Ovary (tissue), 3 donors: ENCODE measurements around the gene ZNF213.

Experiments
- CTCF ChIP-seq, 3 donors: fragments of 450-650 bp in 2 of 3; fragments of 200-600 bp in 1 of 3; IDR thresholded peaks; one replicate each; pipeline versions ENCODE4 v1.5.1 to v1.8.0; 2016 to 2022; ENCODE audit warnings: antibody characterized with exemption in 3 of 3, mild to moderate bottlenecking in 1 of 3
- EP300 ChIP-seq: sonication (generic); formaldehyde crosslinking; IDR thresholded peaks from one replicate; pipeline ENCODE4 v1.6.1; 2017; ENCODE audit warnings: antibody characterized with exemption
- POLR2A ChIP-seq: fragments of 450-650 bp; IDR thresholded peaks from one replicate; pipeline ENCODE4 v1.6.1; 2017; ENCODE audit warnings: antibody characterized with exemption, mild to moderate bottlenecking, moderate library complexity
- donor health status: DM: no; HTN: no; CAD: no.

DNA sequence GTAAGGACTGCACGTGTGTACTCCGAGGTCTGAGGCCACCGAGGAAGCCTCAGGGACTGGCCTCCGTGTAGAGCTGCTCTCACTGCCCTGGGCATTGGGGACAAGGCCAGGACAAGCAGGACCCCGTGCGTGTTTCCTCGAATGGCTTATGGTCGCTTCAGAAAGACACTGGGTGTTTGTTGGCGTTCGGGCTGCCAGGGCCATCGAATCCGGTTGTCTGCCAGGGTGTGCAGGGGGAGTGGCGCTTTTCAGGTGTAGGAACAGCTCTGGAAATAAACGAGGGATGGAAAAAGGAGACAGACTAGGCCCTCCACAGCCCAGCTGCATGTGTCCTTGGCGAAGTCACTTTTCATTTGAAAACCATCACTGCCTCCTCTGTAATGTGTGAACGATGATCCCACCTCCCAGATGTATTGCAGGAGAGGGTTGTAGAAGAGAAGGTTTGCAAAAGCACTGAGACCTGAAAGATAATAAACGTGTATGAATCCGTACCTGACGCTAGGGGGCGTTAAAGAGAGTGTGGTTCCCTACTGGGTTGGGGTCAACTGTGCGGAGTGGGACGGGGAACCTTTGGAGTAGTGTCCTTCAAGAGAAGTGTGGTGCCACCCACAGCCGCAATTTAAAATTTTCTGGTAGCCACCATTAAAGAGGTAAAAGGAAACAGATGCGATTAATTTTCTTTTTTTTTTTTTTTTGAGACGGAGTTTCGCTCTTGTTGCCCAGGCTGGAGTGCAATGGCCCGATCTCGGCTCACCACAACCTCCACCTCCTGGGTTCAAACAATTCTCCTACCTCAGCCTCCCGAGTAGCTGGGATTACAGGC is 33.6 kb upstream of the ZNF213 start:
- TF ChIP-seq EP300 (no peak), CTCF (IDR thresholded peaks at IDR 0.05) (no peak), POLR2A (no peak)
